Thoracic aorta (tissue), 2 donors: Measurements from ENCODE around the gene MSANTD4. TPM values are rescaled to one million over a fixed set of nuclear protein-coding genes. Genes with fewer than 3 reads are reported as not detected.

Experiments
- ATAC-seq: fragments of 150-250 bp; one replicate; pipeline ENCODE4 v1.8.0; 2017; ENCODE audit warnings: low read depth; ENCODE audit not compliant: insufficient number of reproducible peaks, low FRiP score
- DNase-seq: peaks from one replicate; pipeline ENCODE4 v3.0.0-alpha.2; 2020; ENCODE audit warnings: low spot score
- H3K27ac ChIP-seq, 2 donors: fragments of 200-600 bp; sonication (generic); 1 replicate in 1 of 2; 2 replicates in 1 of 2; pipeline ENCODE4 v1.5.1; 2016; ENCODE audit warnings: mild to moderate bottlenecking in 2 of 2, moderate library complexity in 2 of 2
- H3K27me3 ChIP-seq: fragments of 200-600 bp; sonication (generic); replicated peaks from 2 replicates; pipeline ENCODE4 v1.6.0; 2016; ENCODE audit warnings: mild to moderate bottlenecking; ENCODE audit not compliant: insufficient read depth
- H3K36me3 ChIP-seq: fragments of 200-600 bp; sonication (generic); one replicate; pipeline ENCODE4 v1.5.1; 2016
- H3K4me1 ChIP-seq, 2 donors: fragments of 200-600 bp; sonication (generic); 1 replicate in 1 of 2; 2 replicates in 1 of 2; pipeline versions ENCODE4 v1.5.1 to v1.6.0; 2016; ENCODE audit warnings: low read depth in 2 of 2, mild to moderate bottlenecking in 1 of 2; ENCODE audit not compliant: control insufficient read depth in 1 of 2
- H3K4me3 ChIP-seq: fragments of 200-600 bp; sonication (generic); 2 replicates; pipeline ENCODE4 v1.5.1; 2016; ENCODE audit warnings: mild to moderate bottlenecking
- H3K9me3 ChIP-seq: fragments of 200-600 bp; sonication (generic); 2 replicates; pipeline ENCODE4 v1.5.1; 2016
- CTCF ChIP-seq: fragments of 200-600 bp; sonication (generic); IDR thresholded peaks from one replicate; pipeline ENCODE4 v1.5.1; 2019; ENCODE audit warnings: antibody characterized with exemption
- total RNA-seq, 2 donors: library from RNA; depleted of rRNA; stranded (reverse); fragments of >200 nt; gene quantifications; one replicate each; pipeline versions ENCODE4 v1.1.0 to v1.2.3, GENCODE V29; 2016

Gene MSANTD4
- total RNA-seq, 2 donors from 2014 or later = 19.4 to 24.7 TPM

- DNase-seq (no peak), ATAC-seq (no peak)
- Histone ChIP-seq H3K36me3 (no peaks in the 10 kb centered on the region), H3K27ac (peak overlapping the region; percentile 51 to 57), H3K27me3 (no peaks in the 10 kb centered on the region), H3K4me1 (peaks cover 9 to 30% of the 10 kb centered on the region in 2 donors), H3K4me3 (peak overlapping the region; percentile 80), H3K9me3 (no peaks in the 10 kb centered on the region)
- no peak for TF ChIP-seq CTCF
These were observed 666 bp downstream of the MSANTD4 start for GRCh38 chr11:106021181-106021966.

- Histone ChIP-seq H3K9me3 (no peaks in the 10 kb centered on the region), H3K27me3 (no peaks in the 10 kb centered on the region), H3K27ac (no peak overlapping the region), H3K4me1 (peaks cover 14 to 35% of the 10 kb centered on the region in 2 donors), H3K36me3 (no peaks in the 10 kb centered on the region), H3K4me3 (no peak overlapping the region)
- ATAC-seq (no peak), DNase-seq (no peak)
- no peak for TF ChIP-seq CTCF
These were observed 4.9 kb downstream of the MSANTD4 start for GRCh38 chr11:106017093-106017492.

- no peak overlapping the region for H3K27ac ChIP-seq
- no peaks in the 10 kb centered on the region for H3K9me3 ChIP-seq
- H3K4me1 ChIP-seq = peaks cover 12 to 34% of the 10 kb centered on the region in 2 donors
- peaks cover 6% of the 10 kb centered on the region for H3K36me3 ChIP-seq
- no peaks in the 10 kb centered on the region for H3K27me3 ChIP-seq
- no peak overlapping the region for H3K4me3 ChIP-seq
- DNase-seq = no peak
- TF ChIP-seq CTCF = no peak
- ATAC-seq = no peak
These were observed 7.0 kb downstream of the MSANTD4 start for GRCh38 chr11:106015066-106015465.

GRCh38 chr11:106014620-106015019 lies 7.4 kb downstream of the MSANTD4 start:
- no peak overlapping the region for H3K27ac ChIP-seq
- no peaks in the 10 kb centered on the region for H3K9me3 ChIP-seq
- H3K36me3 ChIP-seq = peaks cover 9% of the 10 kb centered on the region
- no peak overlapping the region for H3K4me3 ChIP-seq
- no peak for TF ChIP-seq CTCF
- ATAC-seq = no peak
- H3K4me1 ChIP-seq = peaks cover 12 to 30% of the 10 kb centered on the region in 2 donors
- no peak for DNase-seq
- H3K27me3 ChIP-seq = no peaks in the 10 kb centered on the region

- Histone ChIP-seq H3K27me3 (no peaks in the 10 kb centered on the region), H3K4me1 (peaks cover 11 to 27% of the 10 kb centered on the region in 2 donors), H3K36me3 (peaks cover 15% of the 10 kb centered on the region), H3K9me3 (no peaks in the 10 kb centered on the region), H3K27ac (no peak overlapping the region), H3K4me3 (no peak overlapping the region)
- no peak for TF ChIP-seq CTCF
- ATAC-seq (no peak), DNase-seq (no peak)
These were observed 8.0 kb downstream of the MSANTD4 start for GRCh38 chr11:106014035-106014434.
